Left ventricle myocardium inferior (tissue), 1 donor: ENCODE measurements around the gene EFCAB8. TPM values are rescaled to one million over a fixed set of nuclear protein-coding genes. Genes with fewer than 3 reads are reported as not detected.

Experiments used
- DNase-seq: peaks from one replicate; pipeline ENCODE4 v3.0.0-alpha.2; 2020
- H3K27ac ChIP-seq: fragments of 200-600 bp; replicated peaks from 2 replicates; pipeline ENCODE4 v1.8.0; 2021
- H3K27me3 ChIP-seq: fragments of 200-600 bp; 2 replicates; pipeline ENCODE4 v1.8.0; 2021; ENCODE audit warnings: low read depth
- H3K36me3 ChIP-seq: fragments of 200-600 bp; 2 replicates; pipeline ENCODE4 v1.8.0; 2021
- H3K4me1 ChIP-seq: fragments of 200-600 bp; 2 replicates; pipeline ENCODE4 v1.8.0; 2021
- H3K4me3 ChIP-seq: fragments of 200-600 bp; 2 replicates; pipeline ENCODE4 v1.8.0; 2021; ENCODE audit warnings: mild to moderate bottlenecking, moderate library complexity
- H3K9me3 ChIP-seq: fragments of 200-600 bp; replicated peaks from 2 replicates; pipeline ENCODE4 v1.8.0; 2021
- intact Hi-C: fragments of 100-400 bp; cut with micrococcal nuclease; formaldehyde crosslinking; loops from one replicate; pipeline ENCODE4 v1.11.0; 2022
- total RNA-seq: library from RNA; stranded (reverse); fragmentation: NEBNext Ultra II Directional; extraction: Animal tissue kit (Norgen Biotek cat#: 25700); gene quantifications from one replicate; pipeline ENCODE4 v1.2.1, GENCODE V29; 2021
- TF ChIP-seq, protein P1 (sequence below): fragments of 200-600 bp; IDR thresholded peaks from 2 replicates; pipeline ENCODE4 v1.8.0; 2021; ENCODE audit warnings: antibody characterized with exemption, mild to moderate bottlenecking, borderline replicate concordance
- donor health status: DM: no; HTN: yes; CAD: no; lungs with severe emphysema.

EFCAB8 gene
- total RNA-seq, 1 donor from 2014 or later, result not detected

DNA sequence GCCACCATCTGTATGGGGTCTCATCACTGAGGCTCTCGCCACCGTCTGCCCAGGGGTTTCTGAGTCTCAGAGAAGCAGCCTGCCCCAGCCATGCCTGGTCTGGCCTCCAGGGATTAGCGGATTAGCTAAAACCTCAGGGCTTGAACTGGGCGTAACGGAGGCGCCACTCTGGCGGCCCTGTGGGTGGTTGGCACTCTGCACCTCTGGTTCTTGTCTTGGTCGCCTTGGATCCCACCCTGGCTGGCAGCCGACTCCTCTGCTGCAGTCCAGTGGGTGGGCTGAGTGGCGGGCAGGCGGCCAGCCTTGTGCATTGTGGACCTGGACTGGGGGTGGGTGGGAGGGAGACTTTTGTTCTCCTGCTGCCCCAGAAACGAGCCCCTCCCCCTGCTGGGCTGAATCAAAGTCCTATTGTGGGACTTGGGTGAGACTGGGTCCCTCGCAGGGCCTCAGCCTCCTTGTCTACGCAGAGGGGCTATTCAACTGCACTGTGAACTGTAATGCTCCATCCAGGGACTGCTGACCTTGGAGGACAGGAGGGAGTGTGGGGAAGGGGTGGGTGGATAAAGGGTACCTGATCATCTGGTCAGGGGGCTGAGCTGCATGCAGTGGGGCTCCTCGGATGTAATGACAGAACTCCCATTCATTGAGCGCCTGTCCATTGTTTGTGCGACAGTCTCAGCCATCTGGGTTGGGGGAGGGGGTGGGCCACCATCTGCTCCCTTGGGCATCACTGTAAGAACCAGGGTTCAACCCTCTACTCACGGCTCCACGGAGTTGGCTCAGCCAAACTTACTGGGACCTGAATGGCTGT lies 121.6 kb downstream of the EFCAB8 start:
- Histone ChIP-seq H3K27me3 (no peaks in the 10 kb centered on the region), H3K4me3 (no peak overlapping the region), H3K4me1 (peaks cover 16% of the 10 kb centered on the region), H3K27ac (no peak overlapping the region), H3K9me3 (no peaks in the 10 kb centered on the region), H3K36me3 (no peaks in the 10 kb centered on the region)
- TF ChIP-seq, protein P1, sequence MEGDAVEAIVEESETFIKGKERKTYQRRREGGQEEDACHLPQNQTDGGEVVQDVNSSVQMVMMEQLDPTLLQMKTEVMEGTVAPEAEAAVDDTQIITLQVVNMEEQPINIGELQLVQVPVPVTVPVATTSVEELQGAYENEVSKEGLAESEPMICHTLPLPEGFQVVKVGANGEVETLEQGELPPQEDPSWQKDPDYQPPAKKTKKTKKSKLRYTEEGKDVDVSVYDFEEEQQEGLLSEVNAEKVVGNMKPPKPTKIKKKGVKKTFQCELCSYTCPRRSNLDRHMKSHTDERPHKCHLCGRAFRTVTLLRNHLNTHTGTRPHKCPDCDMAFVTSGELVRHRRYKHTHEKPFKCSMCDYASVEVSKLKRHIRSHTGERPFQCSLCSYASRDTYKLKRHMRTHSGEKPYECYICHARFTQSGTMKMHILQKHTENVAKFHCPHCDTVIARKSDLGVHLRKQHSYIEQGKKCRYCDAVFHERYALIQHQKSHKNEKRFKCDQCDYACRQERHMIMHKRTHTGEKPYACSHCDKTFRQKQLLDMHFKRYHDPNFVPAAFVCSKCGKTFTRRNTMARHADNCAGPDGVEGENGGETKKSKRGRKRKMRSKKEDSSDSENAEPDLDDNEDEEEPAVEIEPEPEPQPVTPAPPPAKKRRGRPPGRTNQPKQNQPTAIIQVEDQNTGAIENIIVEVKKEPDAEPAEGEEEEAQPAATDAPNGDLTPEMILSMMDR, result no peak
- intact Hi-C loops, result no loop called here
- no peak for DNase-seq

DNA sequence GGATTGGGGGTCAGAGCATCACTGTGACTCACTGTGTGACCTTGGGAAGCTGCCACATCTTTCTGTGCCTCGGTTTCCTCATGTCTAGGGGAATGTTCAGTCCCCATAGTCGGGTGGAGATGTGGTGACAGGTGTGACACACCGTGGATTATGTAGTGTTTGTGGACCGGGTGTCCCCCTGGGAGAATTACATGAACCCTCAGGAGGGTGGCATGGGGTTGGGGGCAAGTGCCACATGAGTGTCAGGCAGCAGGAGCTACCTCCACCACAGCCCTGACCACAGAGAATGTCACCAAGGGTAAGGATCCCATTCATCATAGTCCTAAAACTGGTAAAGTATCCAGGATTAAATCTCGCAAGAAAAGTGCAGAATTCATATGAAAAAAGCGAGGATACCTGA lies 122.3 kb downstream of the EFCAB8 start:
- no peaks in the 10 kb centered on the region for H3K27me3 ChIP-seq
- H3K4me3 ChIP-seq, result no peak overlapping the region
- H3K9me3 ChIP-seq, result no peaks in the 10 kb centered on the region
- H3K4me1 ChIP-seq, result peaks cover 16% of the 10 kb centered on the region
- DNase-seq, result no peak
- TF ChIP-seq, protein P1, result no peak
- H3K27ac ChIP-seq, result no peak overlapping the region
- H3K36me3 ChIP-seq, result no peaks in the 10 kb centered on the region
- intact Hi-C loops, result no loop called here

DNA sequence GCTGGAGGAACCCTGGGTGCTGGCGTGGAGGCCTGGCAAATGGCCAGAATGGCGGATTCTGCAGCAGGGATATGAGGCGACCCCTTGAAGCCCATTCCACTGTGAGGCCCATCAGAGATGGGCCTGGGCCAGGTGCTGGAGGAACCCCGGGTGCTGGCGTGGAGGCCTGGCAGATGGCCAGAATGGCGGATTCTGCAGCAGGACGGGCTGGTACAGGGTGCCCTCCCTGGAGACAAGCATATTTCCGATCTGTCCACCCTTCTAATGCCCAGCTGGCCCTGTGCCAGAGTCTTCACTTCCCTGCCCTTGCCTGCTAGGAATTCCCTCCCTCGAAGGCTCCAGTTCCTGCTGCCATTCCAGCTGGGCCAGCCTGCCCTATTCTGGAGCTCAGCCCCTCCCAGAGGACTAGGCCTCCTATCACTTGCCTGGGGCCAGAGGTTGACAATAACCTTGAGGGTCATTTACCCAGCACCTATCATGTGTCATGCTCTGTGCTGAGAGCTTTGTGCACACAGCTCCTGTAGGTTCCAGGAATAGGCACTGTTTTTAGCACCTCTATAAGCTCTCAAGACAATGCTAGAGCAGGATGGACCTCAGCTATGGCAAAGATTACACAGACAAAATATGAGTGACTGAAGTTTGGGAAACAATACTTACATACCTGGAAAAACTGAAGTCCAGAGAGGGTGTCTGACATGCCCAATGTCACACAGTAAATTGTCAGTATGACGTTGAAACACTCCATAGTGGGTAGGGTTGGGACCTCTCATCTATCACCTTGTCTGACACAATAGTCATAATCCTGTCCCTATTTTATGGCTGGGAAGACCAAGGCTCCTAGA lies 124.1 kb downstream of the EFCAB8 start:
- Histone ChIP-seq H3K36me3 (no peaks in the 10 kb centered on the region), H3K4me1 (peaks cover 16% of the 10 kb centered on the region), H3K27me3 (peaks cover under 1% of the 10 kb centered on the region), H3K4me3 (no peak overlapping the region), H3K27ac (peak overlapping the region; percentile 87), H3K9me3 (no peaks in the 10 kb centered on the region)
- peak; percentile 48 for DNase-seq
- intact Hi-C loops, result no loop called here
- TF ChIP-seq, protein P1, result no peak

DNA sequence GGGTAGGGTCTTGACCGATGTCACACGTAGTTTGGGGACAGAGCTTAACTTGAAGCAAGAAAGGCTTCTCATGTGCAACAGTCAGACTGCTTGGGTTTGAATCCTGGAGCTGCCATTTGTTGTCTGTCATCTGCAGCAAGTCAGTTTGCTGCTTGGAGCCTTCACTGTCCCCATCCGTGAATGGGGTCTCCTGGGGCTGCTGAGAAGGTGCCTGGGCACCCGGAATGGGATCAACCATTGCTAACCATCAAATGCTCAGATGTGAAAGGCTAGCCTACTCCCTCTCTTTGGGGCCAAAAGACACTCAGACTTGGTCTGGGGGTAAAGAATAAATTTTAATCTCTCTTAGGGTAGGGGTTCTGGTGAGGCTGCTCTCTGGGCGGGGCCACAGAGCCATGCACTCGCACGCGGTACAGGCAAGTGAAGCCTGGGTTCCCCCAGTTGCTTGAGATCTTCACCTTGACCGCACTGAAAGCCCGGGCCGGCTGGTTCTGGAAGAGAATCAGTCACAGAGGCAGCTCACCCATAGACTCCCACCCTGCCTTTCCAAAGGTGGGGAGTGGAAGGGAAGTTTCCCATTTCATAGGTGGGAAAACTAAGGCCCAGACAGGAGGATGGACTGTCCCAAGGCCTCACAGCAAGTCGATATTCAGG lies 124.9 kb downstream of the EFCAB8 start:
- no peak for DNase-seq
- Histone ChIP-seq H3K4me3 (no peak overlapping the region), H3K9me3 (no peaks in the 10 kb centered on the region), H3K27ac (peak overlapping the region; percentile 87), H3K27me3 (peaks cover 5% of the 10 kb centered on the region), H3K36me3 (no peaks in the 10 kb centered on the region), H3K4me1 (peaks cover 16% of the 10 kb centered on the region)
- intact Hi-C loops, result no loop called here
- TF ChIP-seq, protein P1, result no peak

DNA sequence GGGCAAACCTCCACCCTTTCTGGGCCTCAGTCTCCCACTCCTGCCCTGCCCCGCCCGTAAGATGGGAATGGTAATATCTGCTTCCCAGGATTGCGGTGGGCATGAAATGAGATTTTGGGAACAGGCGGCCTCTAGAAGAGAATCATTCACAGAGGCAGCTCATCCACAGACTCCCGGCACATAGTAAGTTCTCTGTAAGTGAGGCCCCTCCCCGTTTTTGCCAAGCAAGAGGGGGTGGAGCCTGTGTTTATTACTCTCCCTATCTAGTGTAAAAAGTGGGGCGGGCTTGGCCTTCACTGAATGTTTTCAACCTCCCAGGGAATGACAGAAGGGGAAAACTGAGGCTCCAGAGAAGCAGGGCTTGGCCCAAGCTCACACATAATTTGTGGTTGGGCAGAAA lies 125.5 kb downstream of the EFCAB8 start:
- H3K4me3 ChIP-seq, result no peak overlapping the region
- H3K27ac ChIP-seq, result peak overlapping the region; percentile 87
- H3K36me3 ChIP-seq, result no peaks in the 10 kb centered on the region
- TF ChIP-seq, protein P1, result no peak
- DNase-seq, result no peak
- intact Hi-C loops, result no loop called here
- H3K4me1 ChIP-seq, result peaks cover 16% of the 10 kb centered on the region
- H3K9me3 ChIP-seq, result no peaks in the 10 kb centered on the region
- peaks cover 5% of the 10 kb centered on the region for H3K27me3 ChIP-seq
